HL-60 (cell line): ENCODE results near the gene LIN52.

Experiments
- GABPA ChIP-seq: IDR thresholded peaks from 2 replicates; pipeline ENCODE4 v1.6.1; 2012; ENCODE audit warnings: low read depth
- POLR2AphosphoS5 ChIP-seq: IDR thresholded peaks from 2 replicates; pipeline ENCODE4 v1.6.1; 2012; ENCODE audit warnings: low read depth
- TF ChIP-seq, protein P1 (sequence below): IDR thresholded peaks from one replicate; pipeline ENCODE4 v1.5.1; 2011; ENCODE audit warnings: low read length, control low read depth, inconsistent platforms; ENCODE audit not compliant: insufficient read depth
- TF ChIP-seq, protein P2 (sequence below): IDR thresholded peaks from 2 replicates; pipeline ENCODE4 v1.6.1; 2012; ENCODE audit warnings: low read depth; ENCODE audit not compliant: insufficient replicate concordance

DNA sequence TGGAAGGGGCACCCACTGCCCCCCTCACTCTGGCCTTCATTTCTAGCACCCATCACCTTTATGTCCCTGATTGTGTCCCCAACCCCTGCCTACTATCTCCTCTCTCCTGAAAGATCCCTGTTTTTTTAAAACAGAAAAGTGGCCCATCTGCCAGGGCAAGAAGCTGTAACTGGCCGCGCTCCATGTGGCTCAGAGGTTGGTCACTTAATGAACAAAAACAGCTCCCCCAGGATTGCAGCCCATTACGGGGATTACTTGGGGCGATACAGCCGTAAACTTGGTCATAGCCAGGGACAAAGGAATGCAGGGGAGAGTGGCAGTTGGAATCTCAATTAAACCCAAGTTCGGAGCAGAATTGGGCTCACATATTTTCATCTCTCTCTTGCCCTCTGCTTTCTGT lies 119.7 kb downstream of the LIN52 start:
- TF ChIP-seq POLR2AphosphoS5 (no peak), GABPA (no peak)
- TF ChIP-seq, protein P1, sequence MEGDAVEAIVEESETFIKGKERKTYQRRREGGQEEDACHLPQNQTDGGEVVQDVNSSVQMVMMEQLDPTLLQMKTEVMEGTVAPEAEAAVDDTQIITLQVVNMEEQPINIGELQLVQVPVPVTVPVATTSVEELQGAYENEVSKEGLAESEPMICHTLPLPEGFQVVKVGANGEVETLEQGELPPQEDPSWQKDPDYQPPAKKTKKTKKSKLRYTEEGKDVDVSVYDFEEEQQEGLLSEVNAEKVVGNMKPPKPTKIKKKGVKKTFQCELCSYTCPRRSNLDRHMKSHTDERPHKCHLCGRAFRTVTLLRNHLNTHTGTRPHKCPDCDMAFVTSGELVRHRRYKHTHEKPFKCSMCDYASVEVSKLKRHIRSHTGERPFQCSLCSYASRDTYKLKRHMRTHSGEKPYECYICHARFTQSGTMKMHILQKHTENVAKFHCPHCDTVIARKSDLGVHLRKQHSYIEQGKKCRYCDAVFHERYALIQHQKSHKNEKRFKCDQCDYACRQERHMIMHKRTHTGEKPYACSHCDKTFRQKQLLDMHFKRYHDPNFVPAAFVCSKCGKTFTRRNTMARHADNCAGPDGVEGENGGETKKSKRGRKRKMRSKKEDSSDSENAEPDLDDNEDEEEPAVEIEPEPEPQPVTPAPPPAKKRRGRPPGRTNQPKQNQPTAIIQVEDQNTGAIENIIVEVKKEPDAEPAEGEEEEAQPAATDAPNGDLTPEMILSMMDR: no peak
- TF ChIP-seq, protein P2, sequence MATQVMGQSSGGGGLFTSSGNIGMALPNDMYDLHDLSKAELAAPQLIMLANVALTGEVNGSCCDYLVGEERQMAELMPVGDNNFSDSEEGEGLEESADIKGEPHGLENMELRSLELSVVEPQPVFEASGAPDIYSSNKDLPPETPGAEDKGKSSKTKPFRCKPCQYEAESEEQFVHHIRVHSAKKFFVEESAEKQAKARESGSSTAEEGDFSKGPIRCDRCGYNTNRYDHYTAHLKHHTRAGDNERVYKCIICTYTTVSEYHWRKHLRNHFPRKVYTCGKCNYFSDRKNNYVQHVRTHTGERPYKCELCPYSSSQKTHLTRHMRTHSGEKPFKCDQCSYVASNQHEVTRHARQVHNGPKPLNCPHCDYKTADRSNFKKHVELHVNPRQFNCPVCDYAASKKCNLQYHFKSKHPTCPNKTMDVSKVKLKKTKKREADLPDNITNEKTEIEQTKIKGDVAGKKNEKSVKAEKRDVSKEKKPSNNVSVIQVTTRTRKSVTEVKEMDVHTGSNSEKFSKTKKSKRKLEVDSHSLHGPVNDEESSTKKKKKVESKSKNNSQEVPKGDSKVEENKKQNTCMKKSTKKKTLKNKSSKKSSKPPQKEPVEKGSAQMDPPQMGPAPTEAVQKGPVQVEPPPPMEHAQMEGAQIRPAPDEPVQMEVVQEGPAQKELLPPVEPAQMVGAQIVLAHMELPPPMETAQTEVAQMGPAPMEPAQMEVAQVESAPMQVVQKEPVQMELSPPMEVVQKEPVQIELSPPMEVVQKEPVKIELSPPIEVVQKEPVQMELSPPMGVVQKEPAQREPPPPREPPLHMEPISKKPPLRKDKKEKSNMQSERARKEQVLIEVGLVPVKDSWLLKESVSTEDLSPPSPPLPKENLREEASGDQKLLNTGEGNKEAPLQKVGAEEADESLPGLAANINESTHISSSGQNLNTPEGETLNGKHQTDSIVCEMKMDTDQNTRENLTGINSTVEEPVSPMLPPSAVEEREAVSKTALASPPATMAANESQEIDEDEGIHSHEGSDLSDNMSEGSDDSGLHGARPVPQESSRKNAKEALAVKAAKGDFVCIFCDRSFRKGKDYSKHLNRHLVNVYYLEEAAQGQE: no peak
